Measurements from ENCODE around the gene CNTN5. TPM values are rescaled to one million over a fixed set of nuclear protein-coding genes. Genes with fewer than 3 reads are reported as not detected.

CNTN5 gene
- total and polyA plus RNA-seq, 10 of the 15 experiments (the other 5 are each of a cell fraction or from before 2014, with no cell fraction given): 0.01 TPM; not detected in 9

DNA sequence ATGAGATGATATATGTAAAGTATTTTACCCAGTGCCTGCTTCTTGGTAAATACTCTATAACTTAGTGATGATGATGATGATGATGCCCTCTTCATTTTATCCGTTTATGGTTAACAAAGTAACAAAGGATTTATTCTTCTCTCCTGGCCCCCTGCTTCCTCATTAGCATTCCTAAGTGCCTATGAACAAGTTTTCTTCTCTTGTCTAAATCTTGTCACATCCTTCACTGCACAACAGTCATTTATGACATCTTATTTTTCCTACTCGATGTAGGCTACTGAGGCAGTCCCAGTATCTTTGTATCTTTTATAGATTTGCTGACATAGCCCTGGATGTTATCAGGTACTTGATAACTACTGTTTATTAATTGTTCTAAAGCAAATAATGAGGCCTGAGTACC lies 911.9 kb downstream of the CNTN5 start (continued):
- no peak for TF ChIP-seq HDAC6 (IDR thresholded peaks at IDR 0.05; ENCODE audit: unreplicated experiment)
- TF ChIP-seq RFX5 (IDR thresholded peaks at IDR 0.05; ENCODE audit: low read depth, low read length): no peak
- no peak for TF ChIP-seq NFIC (IDR thresholded peaks at IDR 0.05; ENCODE audit: low read depth, low read length)
- TF ChIP-seq STAT3 (IDR thresholded peaks at IDR 0.05; ENCODE audit: low read depth, low read length): no peak
- no peak for TF ChIP-seq ZSCAN29 (IDR thresholded peaks at IDR 0.05)

DNA sequence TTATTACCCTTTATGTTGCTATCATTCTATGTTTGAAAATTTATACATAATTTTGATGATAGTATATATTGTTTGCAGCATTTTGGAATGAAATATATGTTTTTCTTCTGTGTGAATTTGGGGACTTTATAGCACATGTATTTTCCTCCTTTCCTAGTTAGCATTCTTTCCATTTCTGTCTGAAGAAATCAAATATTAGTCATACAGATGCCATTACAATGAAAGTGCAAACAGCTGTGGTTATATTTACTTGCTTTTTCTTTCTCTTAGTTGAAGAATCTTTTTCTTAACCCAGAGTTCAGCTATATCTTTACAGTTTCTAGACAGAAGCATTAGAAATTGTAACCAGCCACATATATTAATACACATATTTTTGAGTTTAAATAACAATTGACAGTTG lies 913.3 kb downstream of the CNTN5 start:
- Histone ChIP-seq H3K27ac (ENCODE audit: control insufficient read depth, insufficient read depth) (no peak overlapping the region), H3K4me3 (no peak overlapping the region), H4K20me1 (ENCODE audit: control insufficient read depth, insufficient read depth) (no peaks in the 10 kb centered on the region), H3K9me3 (replicated peaks; ENCODE audit: control insufficient read depth, insufficient read depth, low read length) (no peaks in the 10 kb centered on the region), H3K36me3 (ENCODE audit: control insufficient read depth in 2 of 2, insufficient read depth in 2 of 2, low read length in 1 of 2) (no peaks in the 10 kb centered on the region), H3K79me2 (ENCODE audit: control insufficient read depth, insufficient read depth, low read length) (no peaks in the 10 kb centered on the region), H3K27me3 (replicated peaks in 1 of 2; ENCODE audit: control insufficient read depth in 2 of 2, insufficient read depth in 2 of 2, low read length in 1 of 2) (no peaks in the 10 kb centered on the region), H2AFZ (ENCODE audit: control insufficient read depth, low read depth, low read length) (no peak overlapping the region), H3K4me1 (ENCODE audit: control insufficient read depth, insufficient read depth, low read length) (no peaks in the 10 kb centered on the region), H3K4me2 (ENCODE audit: control insufficient read depth, insufficient read depth) (no peak overlapping the region), H3K9ac (ENCODE audit: control insufficient read depth, insufficient read depth, low read length) (no peak overlapping the region)
- SMC1A ChIA-PET (ENCODE audit: uncharacterized antibody, unreplicated experiment): no interaction called here
- FAIRE-seq (no peak), DNase-seq (ENCODE audit: low read depth, low spot score) (no peak), ATAC-seq (no peak)
- no TSS peak for BruUV-seq (replicated peaks)
- POLR2A ChIA-PET: no interaction called here
- TF ChIP-seq, protein P1, sequence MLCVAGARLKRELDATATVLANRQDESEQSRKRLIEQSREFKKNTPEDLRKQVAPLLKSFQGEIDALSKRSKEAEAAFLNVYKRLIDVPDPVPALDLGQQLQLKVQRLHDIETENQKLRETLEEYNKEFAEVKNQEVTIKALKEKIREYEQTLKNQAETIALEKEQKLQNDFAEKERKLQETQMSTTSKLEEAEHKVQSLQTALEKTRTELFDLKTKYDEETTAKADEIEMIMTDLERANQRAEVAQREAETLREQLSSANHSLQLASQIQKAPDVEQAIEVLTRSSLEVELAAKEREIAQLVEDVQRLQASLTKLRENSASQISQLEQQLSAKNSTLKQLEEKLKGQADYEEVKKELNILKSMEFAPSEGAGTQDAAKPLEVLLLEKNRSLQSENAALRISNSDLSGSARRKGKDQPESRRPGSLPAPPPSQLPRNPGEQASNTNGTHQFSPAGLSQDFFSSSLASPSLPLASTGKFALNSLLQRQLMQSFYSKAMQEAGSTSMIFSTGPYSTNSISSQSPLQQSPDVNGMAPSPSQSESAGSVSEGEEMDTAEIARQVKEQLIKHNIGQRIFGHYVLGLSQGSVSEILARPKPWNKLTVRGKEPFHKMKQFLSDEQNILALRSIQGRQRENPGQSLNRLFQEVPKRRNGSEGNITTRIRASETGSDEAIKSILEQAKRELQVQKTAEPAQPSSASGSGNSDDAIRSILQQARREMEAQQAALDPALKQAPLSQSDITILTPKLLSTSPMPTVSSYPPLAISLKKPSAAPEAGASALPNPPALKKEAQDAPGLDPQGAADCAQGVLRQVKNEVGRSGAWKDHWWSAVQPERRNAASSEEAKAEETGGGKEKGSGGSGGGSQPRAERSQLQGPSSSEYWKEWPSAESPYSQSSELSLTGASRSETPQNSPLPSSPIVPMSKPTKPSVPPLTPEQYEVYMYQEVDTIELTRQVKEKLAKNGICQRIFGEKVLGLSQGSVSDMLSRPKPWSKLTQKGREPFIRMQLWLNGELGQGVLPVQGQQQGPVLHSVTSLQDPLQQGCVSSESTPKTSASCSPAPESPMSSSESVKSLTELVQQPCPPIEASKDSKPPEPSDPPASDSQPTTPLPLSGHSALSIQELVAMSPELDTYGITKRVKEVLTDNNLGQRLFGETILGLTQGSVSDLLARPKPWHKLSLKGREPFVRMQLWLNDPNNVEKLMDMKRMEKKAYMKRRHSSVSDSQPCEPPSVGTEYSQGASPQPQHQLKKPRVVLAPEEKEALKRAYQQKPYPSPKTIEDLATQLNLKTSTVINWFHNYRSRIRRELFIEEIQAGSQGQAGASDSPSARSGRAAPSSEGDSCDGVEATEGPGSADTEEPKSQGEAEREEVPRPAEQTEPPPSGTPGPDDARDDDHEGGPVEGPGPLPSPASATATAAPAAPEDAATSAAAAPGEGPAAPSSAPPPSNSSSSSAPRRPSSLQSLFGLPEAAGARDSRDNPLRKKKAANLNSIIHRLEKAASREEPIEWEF (IDR thresholded peaks at IDR 0.05; ENCODE audit: insufficient replicate concordance, low read depth, low read length): no peak
- TF ChIP-seq STAT3 (IDR thresholded peaks at IDR 0.05; ENCODE audit: low read depth, low read length) (no peak), SMARCA5 (IDR thresholded peaks at IDR 0.05) (no peak)
- TF ChIP-seq, protein P2, sequence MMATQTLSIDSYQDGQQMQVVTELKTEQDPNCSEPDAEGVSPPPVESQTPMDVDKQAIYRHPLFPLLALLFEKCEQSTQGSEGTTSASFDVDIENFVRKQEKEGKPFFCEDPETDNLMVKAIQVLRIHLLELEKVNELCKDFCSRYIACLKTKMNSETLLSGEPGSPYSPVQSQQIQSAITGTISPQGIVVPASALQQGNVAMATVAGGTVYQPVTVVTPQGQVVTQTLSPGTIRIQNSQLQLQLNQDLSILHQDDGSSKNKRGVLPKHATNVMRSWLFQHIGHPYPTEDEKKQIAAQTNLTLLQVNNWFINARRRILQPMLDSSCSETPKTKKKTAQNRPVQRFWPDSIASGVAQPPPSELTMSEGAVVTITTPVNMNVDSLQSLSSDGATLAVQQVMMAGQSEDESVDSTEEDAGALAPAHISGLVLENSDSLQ (IDR thresholded peaks at IDR 0.05): no peak
- TF ChIP-seq, protein P3, sequence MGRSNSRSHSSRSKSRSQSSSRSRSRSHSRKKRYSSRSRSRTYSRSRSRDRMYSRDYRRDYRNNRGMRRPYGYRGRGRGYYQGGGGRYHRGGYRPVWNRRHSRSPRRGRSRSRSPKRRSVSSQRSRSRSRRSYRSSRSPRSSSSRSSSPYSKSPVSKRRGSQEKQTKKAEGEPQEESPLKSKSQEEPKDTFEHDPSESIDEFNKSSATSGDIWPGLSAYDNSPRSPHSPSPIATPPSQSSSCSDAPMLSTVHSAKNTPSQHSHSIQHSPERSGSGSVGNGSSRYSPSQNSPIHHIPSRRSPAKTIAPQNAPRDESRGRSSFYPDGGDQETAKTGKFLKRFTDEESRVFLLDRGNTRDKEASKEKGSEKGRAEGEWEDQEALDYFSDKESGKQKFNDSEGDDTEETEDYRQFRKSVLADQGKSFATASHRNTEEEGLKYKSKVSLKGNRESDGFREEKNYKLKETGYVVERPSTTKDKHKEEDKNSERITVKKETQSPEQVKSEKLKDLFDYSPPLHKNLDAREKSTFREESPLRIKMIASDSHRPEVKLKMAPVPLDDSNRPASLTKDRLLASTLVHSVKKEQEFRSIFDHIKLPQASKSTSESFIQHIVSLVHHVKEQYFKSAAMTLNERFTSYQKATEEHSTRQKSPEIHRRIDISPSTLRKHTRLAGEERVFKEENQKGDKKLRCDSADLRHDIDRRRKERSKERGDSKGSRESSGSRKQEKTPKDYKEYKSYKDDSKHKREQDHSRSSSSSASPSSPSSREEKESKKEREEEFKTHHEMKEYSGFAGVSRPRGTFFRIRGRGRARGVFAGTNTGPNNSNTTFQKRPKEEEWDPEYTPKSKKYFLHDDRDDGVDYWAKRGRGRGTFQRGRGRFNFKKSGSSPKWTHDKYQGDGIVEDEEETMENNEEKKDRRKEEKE (IDR thresholded peaks at IDR 0.05): no peak
- CTCF ChIA-PET: no interaction called here
- in situ Hi-C loops (cut with MboI) (no loop called here), intact Hi-C loops (cut with micrococcal nuclease; ENCODE audit: unreplicated experiment) (no loop called here)
- RAD21 ChIA-PET (ENCODE audit: unreplicated experiment): no interaction called here
